Ovary (tissue), 9 donors: ENCODE measurements around the gene AGAP2. TPM values are rescaled to one million over a fixed set of nuclear protein-coding genes. Genes with fewer than 3 reads are reported as not detected.
A peak's percentile ranks its signal among the peaks of the same experiment; 100 is the strongest.

Experiments used
- DNase-seq, 5 donors: peaks; one replicate each; pipeline ENCODE4 v3.0.0-alpha.2; 2019 to 2020
- H3K27ac ChIP-seq, 2 donors: fragments of 200-600 bp; one replicate each; pipeline versions ENCODE4 v1.5.1 to v1.8.0; 2019 to 2022
- H3K27me3 ChIP-seq: fragments of 200-600 bp; one replicate; pipeline ENCODE4 v1.8.0; 2022
- H3K36me3 ChIP-seq: fragments of 200-600 bp; sonication (generic); one replicate; pipeline ENCODE4 v1.5.1; 2019
- H3K4me1 ChIP-seq: one replicate; pipeline ENCODE4 v1.8.1; 2013; ENCODE audit warnings: mild to moderate bottlenecking, moderate library complexity; ENCODE audit not compliant: insufficient read depth
- H3K4me3 ChIP-seq: fragments of 200-600 bp; sonication (generic); one replicate; pipeline ENCODE4 v1.5.1; 2017
- H3K9me3 ChIP-seq, 2 donors: fragments of 200-600 bp in 1 of 2; sonication (generic) in 1 of 2; one replicate each; pipeline versions ENCODE4 v1.5.1 to v1.8.1; 2013 to 2019; ENCODE audit warnings: mild to moderate bottlenecking in 1 of 2, moderate library complexity in 1 of 2
- CTCF ChIP-seq, 3 donors: fragments of 450-650 bp in 2 of 3; fragments of 200-600 bp in 1 of 3; IDR thresholded peaks; one replicate each; pipeline versions ENCODE4 v1.5.1 to v1.8.0; 2016 to 2022; ENCODE audit warnings: antibody characterized with exemption in 3 of 3, mild to moderate bottlenecking in 1 of 3
- EP300 ChIP-seq: sonication (generic); formaldehyde crosslinking; IDR thresholded peaks from one replicate; pipeline ENCODE4 v1.6.1; 2017; ENCODE audit warnings: antibody characterized with exemption
- POLR2A ChIP-seq: fragments of 450-650 bp; IDR thresholded peaks from one replicate; pipeline ENCODE4 v1.6.1; 2017; ENCODE audit warnings: antibody characterized with exemption, mild to moderate bottlenecking, moderate library complexity
- WGBS, 3 donors: extraction: QIAGEN DNeasy Blood & Tissue Kit in 1 of 3; methylation state at CpG; one replicate each; pipeline versions ENCODE4 v1.1.5 to v1.1.7; 2013 to 2017; 5-methylcytosine and 5-hydroxymethylcytosine counted together
- intact Hi-C, 4 donors: fragments of 100-400 bp; cut with DNase I; formaldehyde crosslinking; loops; one replicate each; pipeline versions ENCODE4 v1.11.0 to v1.15.1; 2022 to 2023
- polyA plus RNA-seq, 2 donors: library from polyadenylated mRNA; stranded (reverse); fragments of 200-250 nt in 1 of 2; fragments of 350-450 nt in 1 of 2; fragmentation: Illumina TruSeq in 1 of 2; extraction: RNeasy Lipid Tissue Mini Kit (QIAGEN cat#74804) in 1 of 2; gene quantifications; one replicate each; pipeline ENCODE4 v1.2.3, GENCODE V29; 2013 to 2014
- total RNA-seq, 7 donors: library from RNA; depleted of rRNA in 2 of 7; stranded (reverse); fragments of >200 nt in 2 of 7; fragmentation: NEBNext Ultra II Directional in 3 of 7; extraction: Animal tissue kit (Norgen Biotek cat#: 25700) in 3 of 7; gene quantifications; one replicate each; pipeline versions ENCODE4 v1.1.0 to v1.2.4, GENCODE V29; 2016 to 2023
- donor health status: DM: no; HTN: no; CAD: no; lungs with moderate emphysema.
- donor health status: DM: no; HTN: no; CAD: no.
- donor health status: Bipolar disorder and iron deficiency.
- donor health status: DM: yes; HTN: yes; CAD: no.
- donor health status: DM: no; HTN: no; CAD: no.
- donor health status: DM: yes; HTN: yes; CAD: no.

The AGAP2 gene
- total and polyA plus RNA-seq, 9 donors, result 0.33 to 1.3 (median 0.60) TPM

DNA sequence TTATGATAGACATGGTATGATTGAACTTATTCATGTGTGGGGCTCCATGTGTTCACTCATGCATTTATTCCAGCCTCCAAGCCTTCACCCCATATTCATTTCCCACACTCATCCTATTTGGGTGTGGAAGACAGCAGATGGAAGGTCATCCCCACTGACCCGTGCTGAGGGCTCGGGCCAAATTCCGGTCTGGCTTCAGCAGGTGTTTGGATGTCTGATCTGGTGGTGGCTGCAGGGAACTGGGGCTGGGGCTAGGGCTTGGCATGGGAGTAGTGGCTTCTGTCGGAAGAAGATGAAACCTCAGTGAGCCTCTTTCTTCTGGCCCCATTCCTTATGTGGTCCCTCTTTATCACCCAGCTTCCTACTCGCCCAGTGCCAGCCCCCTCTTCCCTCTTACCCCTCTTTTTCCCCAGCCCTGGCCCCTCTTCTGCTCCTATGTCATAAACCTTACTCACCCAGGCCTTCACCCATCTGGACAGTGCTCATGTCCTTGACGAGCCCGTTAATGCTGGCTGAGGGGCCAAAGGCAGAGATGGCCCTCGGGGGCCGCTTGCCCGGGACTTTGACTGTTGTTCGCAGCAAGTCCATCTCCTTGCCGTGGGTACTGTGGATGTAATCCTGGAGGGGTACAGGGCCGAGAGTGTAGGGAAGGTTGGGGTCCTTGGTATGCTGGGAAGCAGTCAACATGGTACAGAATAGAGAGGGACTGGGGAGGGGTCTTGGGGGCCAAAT is 8.0 kb downstream of the AGAP2 start:
- intact Hi-C loops, result loop anchor here in 1 of 4 donors (5.0 kb wide), 1 partner anchor 707 kb away; no protein-coding TSS in a partner anchor
- H3K4me3 ChIP-seq, result no peak overlapping the region
- peaks cover 7% of the 10 kb centered on the region for H3K4me1 ChIP-seq
- no peaks in the 10 kb centered on the region for H3K36me3 ChIP-seq
- no peaks in the 10 kb centered on the region for H3K27me3 ChIP-seq
- H3K27ac ChIP-seq, result no peak overlapping the region
- DNase-seq, result peak in 1 of 5 donors; percentile 10
- TF ChIP-seq EP300, result no peak
- no peak for TF ChIP-seq POLR2A
- TF ChIP-seq CTCF (IDR thresholded peaks at IDR 0.05), result no peak
- no peaks in the 10 kb centered on the region for H3K9me3 ChIP-seq
- WGBS, 3 donors, result 75 to 81% (median 81%) methylated on average over 13 of the region's 13 CpGs

GRCh38 chr12:57729321-57729844 is 9.2 kb downstream of the AGAP2 start:
- WGBS, 3 donors, result 44 to 57% (median 47%) methylated on average over 5 of the region's 5 CpGs
- no peaks in the 10 kb centered on the region for H3K36me3 ChIP-seq
- H3K27ac ChIP-seq, result no peak overlapping the region
- intact Hi-C loops, result no loop called here
- peaks cover 7% of the 10 kb centered on the region for H3K4me1 ChIP-seq
- no peak for TF ChIP-seq CTCF (IDR thresholded peaks at IDR 0.05)
- no peak for TF ChIP-seq POLR2A
- no peak for TF ChIP-seq EP300
- no peaks in the 10 kb centered on the region for H3K9me3 ChIP-seq
- no peaks in the 10 kb centered on the region for H3K27me3 ChIP-seq
- DNase-seq, result peak in 2 of 5 donors; percentile 10
- no peak overlapping the region for H3K4me3 ChIP-seq

DNA sequence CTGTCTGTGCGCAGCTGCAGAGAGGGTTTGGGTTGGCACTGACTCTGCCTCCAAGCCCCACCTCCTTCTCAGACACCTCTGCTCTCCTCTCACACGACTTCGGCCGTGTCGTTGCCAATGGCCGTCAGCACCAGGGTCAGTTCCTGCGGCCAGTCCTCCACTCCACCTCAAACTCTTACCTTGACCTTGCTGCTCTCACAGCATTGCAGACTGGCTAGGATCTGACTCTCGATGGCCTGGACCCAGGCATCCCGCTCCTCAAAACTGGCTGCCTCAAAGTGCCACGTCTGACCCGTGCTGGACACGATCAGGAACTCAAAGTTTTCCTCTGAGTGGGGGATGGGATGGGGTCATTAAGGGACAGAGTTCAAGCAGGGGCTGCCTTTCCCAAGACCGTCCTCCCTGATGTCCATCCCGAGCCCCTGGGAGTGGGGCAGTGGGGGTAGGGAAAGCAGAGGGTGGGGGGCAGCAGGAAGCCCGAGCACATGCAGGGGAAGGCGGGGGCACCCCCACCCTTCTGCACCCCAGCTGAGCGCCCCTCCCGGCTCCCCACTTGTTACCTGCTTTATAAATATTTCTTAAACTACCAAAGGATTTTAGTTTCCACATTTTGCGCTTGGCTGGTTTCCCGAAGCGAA is 10.7 kb downstream of the AGAP2 start:
- Histone ChIP-seq H3K4me1 (peaks cover 7% of the 10 kb centered on the region), H3K27ac (no peak overlapping the region), H3K9me3 (no peaks in the 10 kb centered on the region), H3K36me3 (no peaks in the 10 kb centered on the region), H3K27me3 (no peaks in the 10 kb centered on the region), H3K4me3 (no peak overlapping the region)
- intact Hi-C loops, result no loop called here
- peak in 1 of 5 donors; percentile 15 for DNase-seq
- TF ChIP-seq POLR2A, result no peak
- TF ChIP-seq CTCF (IDR thresholded peaks at IDR 0.05), result no peak
- no peak for TF ChIP-seq EP300
- 63 to 75% (median 74%) methylated on average over 21 of the region's 21 CpGs for WGBS, 3 donors

- intact Hi-C loops, result no loop called here
- H3K4me1 ChIP-seq, result peaks cover 7% of the 10 kb centered on the region
- H3K27me3 ChIP-seq, result no peaks in the 10 kb centered on the region
- TF ChIP-seq POLR2A (no peak), CTCF (IDR thresholded peaks at IDR 0.05) (peak in 2 of 3 donors; percentile 55 to 74), EP300 (no peak)
- 21 to 37% (median 27%) methylated on average over 70 to 76 of the region's 76 CpGs for WGBS, 3 donors
- peak overlapping the region; percentile 58 for H3K4me3 ChIP-seq
- H3K9me3 ChIP-seq, result no peaks in the 10 kb centered on the region
- no peak overlapping the region for H3K27ac ChIP-seq
- H3K36me3 ChIP-seq, result no peaks in the 10 kb centered on the region
- peak in 4 of 5 donors; percentile 56 to 71 (median 70) for DNase-seq
These were observed 11.4 kb downstream of the AGAP2 start for GRCh38 chr12:57726884-57727757.
